ENCODE results near the gene SLC24A3.

DNA sequence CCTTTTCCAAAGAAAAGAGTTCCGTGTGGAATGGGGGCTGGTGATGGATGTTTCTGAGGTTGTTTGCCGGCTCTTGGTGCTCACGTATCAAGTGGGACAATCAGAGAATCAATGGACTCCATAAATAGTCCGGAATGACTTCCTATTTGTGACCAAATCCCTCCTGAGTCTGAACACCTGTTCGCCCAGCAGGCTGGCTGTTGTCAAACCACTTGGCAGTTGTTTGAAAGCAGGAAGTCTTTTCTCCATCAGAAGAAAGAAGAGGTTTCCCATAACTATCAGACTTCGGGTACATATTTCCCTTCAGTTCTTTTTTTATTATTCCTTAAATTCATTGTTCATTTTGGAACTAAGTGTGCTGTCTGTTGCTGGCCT, 390.9 kb downstream of the SLC24A3 start:
- TF ChIP-seq EZH2 (IDR thresholded peaks at IDR 0.05) = no peak
- no peak for TF ChIP-seq POLR2AphosphoS5 (IDR thresholded peaks at IDR 0.05; ENCODE audit: borderline replicate concordance, low read depth, low read length)
